CD4-positive, alpha-beta T cell (primary cell): Measurements from ENCODE around the gene CEP43. TPM values are rescaled to one million over a fixed set of nuclear protein-coding genes. Genes with fewer than 3 reads are reported as not detected.

Source experiments
- ATAC-seq: fragments of 200-7000 bp; cut with Tn5 transposase; one replicate; pipeline ENCODE4 v1.10.0; 2022; ENCODE audit warnings: mild to moderate bottlenecking; ENCODE audit not compliant: poor library complexity
- CTCF ChIA-PET: fragments of 350-600 bp; sonication (Branson Sonifier 250); formaldehyde crosslinking; loops from one replicate; lab custom pipeline; 2021; ENCODE audit warnings: antibody characterized with exemption, inconsistent platforms; lab: Charles Lee
- POLR2A ChIA-PET: fragments of 350-600 bp; sonication (Branson Sonifier 250); formaldehyde crosslinking; loops from one replicate; lab custom pipeline; 2021; ENCODE audit warnings: antibody characterized with exemption, inconsistent platforms; lab: Charles Lee
- DNase-seq, 14 experiments: peaks; one replicate each; pipeline ENCODE4 v3.0.0-alpha.2; 2013 to 2020; ENCODE audit warnings: mixed read lengths in 2 of 14
- H3K27ac ChIP-seq, 2 donors: one replicate each; pipeline versions ENCODE4 v1.5.1 to v1.7.0; 2013; ENCODE audit warnings: low read length in 2 of 2, low read depth in 1 of 2, mild to moderate bottlenecking in 1 of 2
- H3K27me3 ChIP-seq, 2 experiments: 1 replicate in 1 of 2; 2 replicates in 1 of 2; pipeline versions ENCODE4 v1.6.1 to v1.7.0; 2013; ENCODE audit warnings: low read length in 2 of 2, control low read depth in 1 of 2, mild to moderate bottlenecking in 1 of 2, moderate library complexity in 1 of 2; ENCODE audit not compliant: insufficient read depth in 2 of 2, control insufficient read depth in 1 of 2
- H3K36me3 ChIP-seq: one replicate; pipeline ENCODE4 v1.6.1; 2013; ENCODE audit warnings: low read length, control low read depth; ENCODE audit not compliant: insufficient read depth
- H3K4me1 ChIP-seq: one replicate; pipeline ENCODE4 v1.6.1; 2013; ENCODE audit warnings: low read length, control low read depth; ENCODE audit not compliant: insufficient read depth
- H3K4me3 ChIP-seq: one replicate; pipeline ENCODE4 v1.5.1; 2013; ENCODE audit warnings: mild to moderate bottlenecking, low read length, moderate library complexity
- H3K9me3 ChIP-seq, 2 experiments: 1 replicate in 1 of 2; 2 replicates in 1 of 2; pipeline versions ENCODE4 v1.6.1 to v1.7.0; 2013; ENCODE audit warnings: low read length in 2 of 2, mild to moderate bottlenecking in 2 of 2, control low read depth in 1 of 2, moderate library complexity in 1 of 2; ENCODE audit not compliant: control insufficient read depth in 1 of 2, insufficient read depth in 1 of 2
- H3K27ac Mint-ChIP-seq: one replicate; pipeline ENCODE4 v1.8.0; 2020; ENCODE audit warnings: mixed read lengths
- H3K27me3 Mint-ChIP-seq: one replicate; pipeline ENCODE4 v1.8.0; 2021; ENCODE audit warnings: mixed read lengths
- H3K36me3 Mint-ChIP-seq: one replicate; pipeline ENCODE4 v1.8.0; 2021; ENCODE audit warnings: low read depth, mixed read lengths
- H3K4me1 Mint-ChIP-seq: one replicate; pipeline ENCODE4 v1.8.0; 2021; ENCODE audit warnings: low read depth, mixed read lengths
- H3K4me3 Mint-ChIP-seq: one replicate; pipeline ENCODE4 v1.8.0; 2020; ENCODE audit warnings: mild to moderate bottlenecking, mixed read lengths
- H3K9me3 Mint-ChIP-seq: one replicate; pipeline ENCODE4 v1.8.0; 2020; ENCODE audit warnings: mixed read lengths
- CTCF ChIP-seq: fragments of 200-600 bp; IDR thresholded peaks from one replicate; pipeline ENCODE4 v1.8.0; 2022; ENCODE audit warnings: antibody characterized with exemption, mild to moderate bottlenecking
- intact Hi-C, 2 experiments: fragments of 100-400 bp; cut with DNase I in 1 of 2; cut with micrococcal nuclease in 1 of 2; formaldehyde crosslinking; loops; one replicate each; pipeline versions ENCODE4 v1.15.1 to v1.9.0; 2023 to 2025; cut with DNase I, micrococcal nuclease
- polyA plus RNA-seq, 2 donors: library from polyadenylated mRNA; unstranded; fragments of 120-200 nt; gene quantifications; one replicate each; pipeline ENCODE4 v1.2.1, GENCODE V29; 2013
- total RNA-seq, 174 experiments: library from RNA in 2 of 174; stranded (reverse) in 2 of 174; gene quantifications; one replicate each; pipeline ENCODE4 v1.2.3 and lab custom pipeline; 2021 to 2026

The CEP43 gene
- 10 to 100 TPM; 12.5 to 13.5 TPM for total RNA-seq
- polyA plus RNA-seq (2013, experiment 1 of 2): 10.7 TPM
- polyA plus RNA-seq (2013, experiment 2 of 2): 14.1 TPM
- 10.0 to 58.9 (median 24.7) reads per million in 172 experiments for total RNA-seq (lab: John Stamatoyannopoulos, UW)

- intact Hi-C loops: loop anchor here (2.0 to 10.0 kb wide), 10 partner anchors 42 to 617 kb away; partner anchors contain the start of genes CCR6 (in 1 of the 2), MPC1 (in 1 of the 2), RNASET2 (in 1 of the 2) and RPS6KA2 (in 1 of the 2)
- peaks cover 7% of the 10 kb centered on the region for H3K36me3 ChIP-seq
- POLR2A ChIA-PET: interaction anchor here (0.7 to 2.9 kb wide), 17 partner anchors 12 to 372 kb away, joined by 3 to 26 read pairs (median 4); partner anchors contain the start of genes RNASET2 and RPS6KA2
- no peaks in the 10 kb centered on the region for H3K27me3 ChIP-seq
- H3K4me3 ChIP-seq: peak within 1 kb of the TSS; percentile 98
- CTCF ChIA-PET: interaction anchor here (1.1 to 1.8 kb wide), 5 partner anchors 9 to 372 kb away, joined by 3 to 10 read pairs (median 4); partner anchors contain the start of gene RPS6KA2
- H3K27ac Mint-ChIP-seq: peak within 1 kb of the TSS; percentile 87
- peaks cover 29% of the 10 kb centered on the region for H3K4me1 Mint-ChIP-seq
- peaks cover 15% of the 10 kb centered on the region for H3K4me1 ChIP-seq
- ATAC-seq: peak; percentile 87
- peak within 1 kb of the TSS; percentile 14 to 61 for H3K27ac ChIP-seq
- DNase-seq: peak; percentile 65 to 93 (median 83)
- no peaks in the 10 kb centered on the region for H3K27me3 Mint-ChIP-seq
- H3K4me3 Mint-ChIP-seq: peak within 1 kb of the TSS; percentile 96
- H3K9me3 ChIP-seq: no peaks in the 10 kb centered on the region
- no peak for TF ChIP-seq CTCF
- peaks cover 32% of the 10 kb centered on the region for H3K36me3 Mint-ChIP-seq
- no peaks in the 10 kb centered on the region for H3K9me3 Mint-ChIP-seq
These were observed at the start of gene CEP43 for GRCh38 chr6:166999145-166999883. Gene CEP43, plus strand, starts transcription at chr6:166999397. Its CDS starts 16 bp downstream, at chr6:166999413.

DNA sequence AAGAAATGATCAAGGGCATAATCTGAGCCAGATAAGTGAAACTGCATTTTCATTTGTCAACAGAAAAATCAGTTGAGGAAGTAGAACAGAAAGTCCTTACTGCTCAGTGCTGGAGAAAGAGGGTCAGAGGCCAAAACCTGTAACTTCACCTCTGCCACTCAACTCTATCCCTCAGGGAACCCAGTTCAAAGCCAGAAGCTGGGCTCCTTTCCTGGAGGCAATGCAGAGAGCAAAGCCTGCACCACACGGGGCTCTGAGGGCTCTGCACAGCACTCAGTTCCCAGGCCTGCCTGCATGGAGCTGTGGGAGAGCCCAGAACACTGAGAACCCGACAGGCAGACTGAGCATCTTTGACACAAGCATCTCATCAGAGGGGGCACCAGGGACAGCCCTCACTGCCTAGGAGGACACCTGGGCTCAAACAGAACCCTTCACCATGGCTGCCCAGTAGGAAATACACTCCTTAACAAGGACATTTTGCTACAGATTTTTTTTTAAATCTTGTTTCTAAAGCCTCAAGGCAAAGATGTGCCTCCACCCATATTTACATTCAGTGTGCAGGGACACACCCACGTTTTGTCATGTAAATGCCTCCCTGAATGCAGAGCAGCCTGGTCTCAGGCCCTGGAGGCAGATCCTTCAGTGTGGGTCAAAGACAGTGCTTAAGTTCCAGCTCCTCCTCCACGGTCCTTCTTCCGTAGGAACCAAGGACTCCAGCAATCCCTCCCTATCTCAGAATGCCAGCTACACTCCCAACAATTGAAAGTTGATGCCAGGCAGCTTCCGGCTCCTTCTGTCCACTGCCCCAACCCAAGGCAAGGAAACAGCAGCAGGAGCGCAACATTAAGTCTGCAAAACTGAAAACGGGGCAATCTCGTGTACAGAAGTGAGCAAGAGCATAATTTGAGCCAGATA lies 49.4 kb upstream of the CEP43 start:
- no peak for TF ChIP-seq CTCF
- POLR2A ChIA-PET: interaction anchor here (0.6 to 2.5 kb wide), 9 partner anchors 10 to 98 kb away, joined by 3 to 19 read pairs (median 3); partner anchors contain the start of gene CEP43
- DNase-seq (peak in 4 of 14 experiments; percentile 38 to 51 (median 42)), ATAC-seq (peak; percentile 18)
- Mint-ChIP-seq H3K9me3 (no peaks in the 10 kb centered on the region), H3K4me3 (peak overlapping the region; percentile 72), H3K4me1 (peaks cover 62% of the 10 kb centered on the region), H3K27ac (peak overlapping the region; percentile 93), H3K27me3 (no peaks in the 10 kb centered on the region), H3K36me3 (peaks cover 84% of the 10 kb centered on the region)
- Histone ChIP-seq H3K27me3 (no peaks in the 10 kb centered on the region), H3K27ac (peak overlapping the region; percentile 79 to 88), H3K4me3 (peak overlapping the region; percentile 34), H3K9me3 (no peaks in the 10 kb centered on the region), H3K4me1 (peaks cover 84% of the 10 kb centered on the region), H3K36me3 (peaks cover 53% of the 10 kb centered on the region)
- CTCF ChIA-PET: interaction anchor here (1.3 to 10.0 kb wide), 3 partner anchors 19 to 163 kb away, joined by 4 to 50 read pairs (median 5); no protein-coding TSS in a partner anchor
- intact Hi-C loops: loop anchor here (2.0 to 10.0 kb wide), 4 partner anchors 38 to 875 kb away; partner anchors contain the start of gene AFDN (in 1 of the 2)
